SK-N-SH treated with all-trans-retinoic acid at 6 μM for 48 hours (cell line): ENCODE results near the gene KLHL35.

ENCODE experiments used
- GLIS3 ChIP-seq: fragments of 250-450 bp; sonication (Bioruptor Pico); IDR thresholded peaks from 2 replicates; pipeline ENCODE4 v1.5.0; 2020; ENCODE audit warnings: mild to moderate bottlenecking, moderate library complexity
- ISL1 ChIP-seq: fragments of 250-450 bp; sonication (Bioruptor Pico); IDR thresholded peaks from 2 replicates; pipeline ENCODE4 v2.1.2; 2022; ENCODE audit warnings: mild to moderate bottlenecking, moderate library complexity
- OSR1 ChIP-seq: fragments of 250-450 bp; sonication (Bioruptor Pico); IDR thresholded peaks from 2 replicates; pipeline ENCODE4 v1.8.0; 2022; ENCODE audit warnings: moderate library complexity, mild to moderate bottlenecking, inconsistent platforms
- PPARA ChIP-seq: fragments of 250-450 bp; sonication (Bioruptor Pico); IDR thresholded peaks from 2 replicates; pipeline ENCODE4 v1.5.0; 2020; ENCODE audit warnings: mild to moderate bottlenecking, borderline replicate concordance
- RARB ChIP-seq: fragments of 250-450 bp; sonication (Bioruptor Pico); IDR thresholded peaks from 2 replicates; pipeline ENCODE4 v1.8.0; 2021; ENCODE audit warnings: mild to moderate bottlenecking, moderate library complexity
- SNAI2 ChIP-seq: fragments of 250-450 bp; sonication (Bioruptor Pico); IDR thresholded peaks from 2 replicates; pipeline ENCODE4 v1.5.0; 2020; ENCODE audit warnings: mild to moderate bottlenecking, moderate library complexity
- ZFP30 ChIP-seq: fragments of 450-650 bp; formaldehyde crosslinking; IDR thresholded peaks from 2 replicates; pipeline ENCODE4 v1.5.0; 2022; ENCODE audit warnings: mild to moderate bottlenecking, moderate library complexity
- ZNF8 ChIP-seq: fragments of 450-650 bp; formaldehyde crosslinking; IDR thresholded peaks from 2 replicates; pipeline ENCODE4 v1.5.0; 2020; ENCODE audit warnings: mild to moderate bottlenecking, moderate library complexity
- TF ChIP-seq, protein P1 (sequence below): fragments of 250-450 bp; sonication (Bioruptor Pico); IDR thresholded peaks from 2 replicates; pipeline ENCODE4 v1.8.0; 2020; ENCODE audit warnings: mild to moderate bottlenecking, moderate library complexity, borderline replicate concordance
- TF ChIP-seq, protein P2 (sequence below): fragments of 250-450 bp; sonication (Bioruptor Pico); IDR thresholded peaks from 2 replicates; pipeline ENCODE4 v1.5.1; 2020; ENCODE audit warnings: low read depth, mild to moderate bottlenecking, moderate library complexity
- TF ChIP-seq, protein P3 (sequence below): fragments of 250-450 bp; sonication (Bioruptor Pico); IDR thresholded peaks from 2 replicates; pipeline ENCODE4 v1.8.0; 2021; ENCODE audit warnings: low read depth, mild to moderate bottlenecking, moderate library complexity, borderline replicate concordance

DNA sequence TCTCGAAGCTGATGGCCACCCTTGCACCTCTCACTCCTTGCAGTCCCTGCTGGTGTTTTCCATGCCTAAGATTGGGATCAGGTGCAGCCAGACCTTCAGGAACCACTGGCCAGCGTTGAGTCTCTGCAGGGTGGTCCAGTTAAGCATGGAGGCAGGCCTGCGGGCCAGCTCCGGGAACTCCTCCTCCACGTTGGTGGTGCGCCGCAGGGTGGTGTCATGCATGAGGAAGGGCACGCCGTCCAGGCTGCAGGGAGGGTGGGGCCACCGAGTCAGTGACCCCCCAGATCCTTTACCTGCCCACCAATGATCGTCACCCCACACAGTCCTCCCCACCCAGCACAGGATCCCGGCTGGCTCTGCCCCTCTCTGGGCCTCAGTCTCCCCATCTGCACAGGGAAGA is 10.0 kb upstream of the KLHL35 start:
- TF ChIP-seq RARB (CRISPR knock-in tag) (no peak), OSR1 (CRISPR knock-in tag) (no peak), GLIS3 (CRISPR knock-in tag) (no peak), ISL1 (CRISPR knock-in tag) (no peak), ZFP30 (CRISPR knock-in tag) (no peak), SNAI2 (CRISPR knock-in tag) (no peak), PPARA (no peak), ZNF8 (CRISPR knock-in tag) (no peak)
- TF ChIP-seq, protein P1, sequence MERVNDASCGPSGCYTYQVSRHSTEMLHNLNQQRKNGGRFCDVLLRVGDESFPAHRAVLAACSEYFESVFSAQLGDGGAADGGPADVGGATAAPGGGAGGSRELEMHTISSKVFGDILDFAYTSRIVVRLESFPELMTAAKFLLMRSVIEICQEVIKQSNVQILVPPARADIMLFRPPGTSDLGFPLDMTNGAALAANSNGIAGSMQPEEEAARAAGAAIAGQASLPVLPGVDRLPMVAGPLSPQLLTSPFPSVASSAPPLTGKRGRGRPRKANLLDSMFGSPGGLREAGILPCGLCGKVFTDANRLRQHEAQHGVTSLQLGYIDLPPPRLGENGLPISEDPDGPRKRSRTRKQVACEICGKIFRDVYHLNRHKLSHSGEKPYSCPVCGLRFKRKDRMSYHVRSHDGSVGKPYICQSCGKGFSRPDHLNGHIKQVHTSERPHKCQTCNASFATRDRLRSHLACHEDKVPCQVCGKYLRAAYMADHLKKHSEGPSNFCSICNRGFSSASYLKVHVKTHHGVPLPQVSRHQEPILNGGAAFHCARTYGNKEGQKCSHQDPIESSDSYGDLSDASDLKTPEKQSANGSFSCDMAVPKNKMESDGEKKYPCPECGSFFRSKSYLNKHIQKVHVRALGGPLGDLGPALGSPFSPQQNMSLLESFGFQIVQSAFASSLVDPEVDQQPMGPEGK (CRISPR knock-in tag): no peak
- TF ChIP-seq, protein P2, sequence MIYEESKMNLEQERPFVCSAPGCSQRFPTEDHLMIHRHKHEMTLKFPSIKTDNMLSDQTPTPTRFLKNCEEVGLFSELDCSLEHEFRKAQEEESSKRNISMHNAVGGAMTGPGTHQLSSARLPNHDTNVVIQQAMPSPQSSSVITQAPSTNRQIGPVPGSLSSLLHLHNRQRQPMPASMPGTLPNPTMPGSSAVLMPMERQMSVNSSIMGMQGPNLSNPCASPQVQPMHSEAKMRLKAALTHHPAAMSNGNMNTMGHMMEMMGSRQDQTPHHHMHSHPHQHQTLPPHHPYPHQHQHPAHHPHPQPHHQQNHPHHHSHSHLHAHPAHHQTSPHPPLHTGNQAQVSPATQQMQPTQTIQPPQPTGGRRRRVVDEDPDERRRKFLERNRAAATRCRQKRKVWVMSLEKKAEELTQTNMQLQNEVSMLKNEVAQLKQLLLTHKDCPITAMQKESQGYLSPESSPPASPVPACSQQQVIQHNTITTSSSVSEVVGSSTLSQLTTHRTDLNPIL (CRISPR knock-in tag): no peak
- TF ChIP-seq, protein P3, sequence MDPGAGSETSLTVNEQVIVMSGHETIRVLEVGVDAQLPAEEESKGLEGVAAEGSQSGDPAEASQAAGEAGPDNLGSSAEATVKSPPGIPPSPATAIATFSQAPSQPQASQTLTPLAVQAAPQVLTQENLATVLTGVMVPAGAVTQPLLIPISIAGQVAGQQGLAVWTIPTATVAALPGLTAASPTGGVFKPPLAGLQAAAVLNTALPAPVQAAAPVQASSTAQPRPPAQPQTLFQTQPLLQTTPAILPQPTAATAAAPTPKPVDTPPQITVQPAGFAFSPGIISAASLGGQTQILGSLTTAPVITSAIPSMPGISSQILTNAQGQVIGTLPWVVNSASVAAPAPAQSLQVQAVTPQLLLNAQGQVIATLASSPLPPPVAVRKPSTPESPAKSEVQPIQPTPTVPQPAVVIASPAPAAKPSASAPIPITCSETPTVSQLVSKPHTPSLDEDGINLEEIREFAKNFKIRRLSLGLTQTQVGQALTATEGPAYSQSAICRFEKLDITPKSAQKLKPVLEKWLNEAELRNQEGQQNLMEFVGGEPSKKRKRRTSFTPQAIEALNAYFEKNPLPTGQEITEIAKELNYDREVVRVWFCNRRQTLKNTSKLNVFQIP (CRISPR knock-in tag): no peak
